Measurements from ENCODE around the gene RNF8. TPM values are rescaled to one million over a fixed set of nuclear protein-coding genes. Genes with fewer than 3 reads are reported as not detected.

The RNF8 gene
- total RNA-seq, 1 donor from 2014 or later: 22.4 TPM

GRCh38 chr6:37407948-37408347 is 54.2 kb downstream of the RNF8 start:
- Histone ChIP-seq H3K79me2 (ENCODE audit: insufficient read depth, low read length) (no peaks in the 10 kb centered on the region), H3K27ac (ENCODE audit: low read depth, low read length) (no peak overlapping the region), H3K27me3 (ENCODE audit: insufficient read depth, low read length) (peaks cover 3% of the 10 kb centered on the region), H4K20me1 (ENCODE audit: insufficient read depth, low read length) (no peaks in the 10 kb centered on the region), H3K4me2 (ENCODE audit: low read length) (no peak overlapping the region), H2AFZ (ENCODE audit: low read depth, low read length) (no peak overlapping the region), H3K9ac (ENCODE audit: low read length) (no peak overlapping the region), H3K9me3 (ENCODE audit: insufficient read depth, low read depth, low read length) (no peaks in the 10 kb centered on the region), H3K36me3 (ENCODE audit: insufficient read depth, low read length) (no peaks in the 10 kb centered on the region), H3K4me1 (ENCODE audit: insufficient read depth, low read length) (no peaks in the 10 kb centered on the region), H3K4me3 (ENCODE audit: insufficient read depth, low read depth, low read length) (no peak overlapping the region)
- Mint-ChIP-seq H3K27me3 (ENCODE audit: low read depth, unreplicated experiment) (no peaks in the 10 kb centered on the region), H3K27ac (ENCODE audit: unreplicated experiment) (no peak overlapping the region), H3K4me1 (ENCODE audit: low read depth, unreplicated experiment) (no peaks in the 10 kb centered on the region), H3K4me3 (ENCODE audit: unreplicated experiment) (no peak overlapping the region), H3K9me3 (ENCODE audit: unreplicated experiment) (no peaks in the 10 kb centered on the region), H3K36me3 (ENCODE audit: low read depth, unreplicated experiment) (no peaks in the 10 kb centered on the region)
- no peak for TF ChIP-seq CTCF (IDR thresholded peaks at IDR 0.05; ENCODE audit: insufficient read depth, low read depth, low read length)
- TF ChIP-seq EZH2 (IDR thresholded peaks at IDR 0.05; ENCODE audit: insufficient read depth, low read length): no peak
- FAIRE-seq: no peak
- DNase-seq (ENCODE audit: low read depth): no peak

GRCh38 chr6:37409501-37409900 is 55.7 kb downstream of the RNF8 start:
- Histone ChIP-seq H3K27me3 (ENCODE audit: insufficient read depth, low read length) (peaks cover 3% of the 10 kb centered on the region), H3K4me2 (ENCODE audit: low read length) (no peak overlapping the region), H3K79me2 (ENCODE audit: insufficient read depth, low read length) (no peaks in the 10 kb centered on the region), H3K9me3 (ENCODE audit: insufficient read depth, low read depth, low read length) (no peaks in the 10 kb centered on the region), H4K20me1 (ENCODE audit: insufficient read depth, low read length) (no peaks in the 10 kb centered on the region), H3K27ac (ENCODE audit: low read depth, low read length) (no peak overlapping the region), H3K4me3 (ENCODE audit: insufficient read depth, low read depth, low read length) (no peak overlapping the region), H3K4me1 (ENCODE audit: insufficient read depth, low read length) (no peaks in the 10 kb centered on the region), H3K36me3 (ENCODE audit: insufficient read depth, low read length) (no peaks in the 10 kb centered on the region), H2AFZ (ENCODE audit: low read depth, low read length) (no peak overlapping the region), H3K9ac (ENCODE audit: low read length) (no peak overlapping the region)
- FAIRE-seq: no peak
- H3K27me3 Mint-ChIP-seq (ENCODE audit: low read depth, unreplicated experiment): no peaks in the 10 kb centered on the region
- H3K4me1 Mint-ChIP-seq (ENCODE audit: low read depth, unreplicated experiment): no peaks in the 10 kb centered on the region
- no peak overlapping the region for H3K4me3 Mint-ChIP-seq (ENCODE audit: unreplicated experiment)
- H3K27ac Mint-ChIP-seq (ENCODE audit: unreplicated experiment): no peak overlapping the region
- no peaks in the 10 kb centered on the region for H3K36me3 Mint-ChIP-seq (ENCODE audit: low read depth, unreplicated experiment)
- H3K9me3 Mint-ChIP-seq (ENCODE audit: unreplicated experiment): no peaks in the 10 kb centered on the region
- no peak for DNase-seq (ENCODE audit: low read depth)
- TF ChIP-seq CTCF (IDR thresholded peaks at IDR 0.05; ENCODE audit: insufficient read depth, low read depth, low read length) (no peak), EZH2 (IDR thresholded peaks at IDR 0.05; ENCODE audit: insufficient read depth, low read length) (no peak)

GRCh38 chr6:37417393-37417792 is 63.6 kb downstream of the RNF8 start:
- no peaks in the 10 kb centered on the region for H3K4me1 ChIP-seq (ENCODE audit: insufficient read depth, low read length)
- H2AFZ ChIP-seq (ENCODE audit: low read depth, low read length): no peak overlapping the region
- Mint-ChIP-seq H3K27me3 (ENCODE audit: low read depth, unreplicated experiment) (no peaks in the 10 kb centered on the region), H3K36me3 (ENCODE audit: low read depth, unreplicated experiment) (no peaks in the 10 kb centered on the region), H3K4me3 (ENCODE audit: unreplicated experiment) (no peak overlapping the region), H3K27ac (ENCODE audit: unreplicated experiment) (no peak overlapping the region), H3K4me1 (ENCODE audit: low read depth, unreplicated experiment) (no peaks in the 10 kb centered on the region), H3K9me3 (ENCODE audit: unreplicated experiment) (peaks cover 2% of the 10 kb centered on the region)
- no peaks in the 10 kb centered on the region for H3K9me3 ChIP-seq (ENCODE audit: insufficient read depth, low read depth, low read length)
- DNase-seq (ENCODE audit: low read depth) (no peak), FAIRE-seq (no peak)
- no peaks in the 10 kb centered on the region for H4K20me1 ChIP-seq (ENCODE audit: insufficient read depth, low read length)
- no peak overlapping the region for H3K27ac ChIP-seq (ENCODE audit: low read depth, low read length)
- H3K4me3 ChIP-seq (ENCODE audit: insufficient read depth, low read depth, low read length): no peak overlapping the region
- H3K27me3 ChIP-seq (ENCODE audit: insufficient read depth, low read length): no peaks in the 10 kb centered on the region
- H3K4me2 ChIP-seq (ENCODE audit: low read length): no peak overlapping the region
- TF ChIP-seq EZH2 (IDR thresholded peaks at IDR 0.05; ENCODE audit: insufficient read depth, low read length): no peak
- no peak for TF ChIP-seq CTCF (IDR thresholded peaks at IDR 0.05; ENCODE audit: insufficient read depth, low read depth, low read length)
- no peaks in the 10 kb centered on the region for H3K36me3 ChIP-seq (ENCODE audit: insufficient read depth, low read length)
- no peak overlapping the region for H3K9ac ChIP-seq (ENCODE audit: low read length)
- no peaks in the 10 kb centered on the region for H3K79me2 ChIP-seq (ENCODE audit: insufficient read depth, low read length)
